IMR-90 (cell line): ENCODE data around the gene HOTAIR. TPM values are rescaled to one million over a fixed set of nuclear protein-coding genes. Genes with fewer than 3 reads are reported as not detected.

Experiments
- ATAC-seq: fragments of 200-7000 bp; cut with Tn5 transposase; 2 replicates; pipeline ENCODE4 v1.9.1; 2020; ENCODE audit warnings: low read depth, mild to moderate bottlenecking, moderate library complexity
- BruUV-seq: library from RNA; stranded (reverse); fragments of 400-500 nt; replicated peaks from 2 replicates; lab custom pipeline; 2021; lab: Mats Ljungman, UMichigan
- CTCF ChIA-PET: fragments of 300-600 bp; formaldehyde crosslinking; extraction: SDS; loops from one replicate; lab custom pipeline; 2021; ENCODE audit warnings: antibody characterized with exemption; lab: Yijun Ruan, JAX
- POLR2A ChIA-PET: fragments of 300-600 bp; sonication (Branson Sonifier 250); formaldehyde crosslinking; loops from one replicate; lab custom pipeline; 2022; ENCODE audit warnings: antibody characterized with exemption; ENCODE audit not compliant: unreplicated experiment; lab: Charles Lee
- DNase-seq: peaks from one replicate; pipeline ENCODE4 v3.0.0; 2013
- H2AFZ ChIP-seq: replicated peaks from 2 replicates; pipeline ENCODE3; 2013; ENCODE audit warnings: low read length, mild to moderate bottlenecking; ENCODE audit not compliant: poor library complexity
- H2AK5ac ChIP-seq: 2 replicates; pipeline ENCODE4 v1.6.1; 2013; ENCODE audit warnings: low read depth, low read length, inconsistent platforms
- H2AK9ac ChIP-seq: replicated peaks from 2 replicates; pipeline ENCODE3; 2013; ENCODE audit warnings: mild to moderate bottlenecking, low read depth, low read length, moderate library complexity; ENCODE audit not compliant: poor library complexity
- H2BK120ac ChIP-seq: 2 replicates; pipeline ENCODE4 v1.6.1; 2013; ENCODE audit warnings: low read depth, low read length, inconsistent platforms
- H2BK15ac ChIP-seq: 3 replicates; pipeline ENCODE4 v1.6.1; 2013; ENCODE audit warnings: low read depth, low read length, inconsistent platforms
- H2BK20ac ChIP-seq: 2 replicates; pipeline ENCODE4 v1.6.1; 2013; ENCODE audit warnings: low read depth, mild to moderate bottlenecking, inconsistent platforms, low read length, moderate library complexity
- H2BK5ac ChIP-seq: 2 replicates; pipeline ENCODE4 v1.6.1; 2013; ENCODE audit warnings: mild to moderate bottlenecking, low read depth, low read length, inconsistent platforms; ENCODE audit not compliant: poor library complexity, severe bottlenecking
- H3K14ac ChIP-seq: replicated peaks from 2 replicates; pipeline ENCODE4 v1.6.1; 2013; ENCODE audit warnings: low read depth, low read length, inconsistent platforms
- H3K18ac ChIP-seq: 2 replicates; pipeline ENCODE4 v1.6.1; 2013; ENCODE audit warnings: low read depth, low read length, control low read depth
- H3K23ac ChIP-seq: 2 replicates; pipeline ENCODE4 v1.6.1; 2013; ENCODE audit warnings: low read depth, low read length, inconsistent platforms
- H3K27ac ChIP-seq: 2 replicates; pipeline ENCODE4 v1.5.1; 2013; ENCODE audit warnings: mild to moderate bottlenecking, control low read depth, low read length; ENCODE audit not compliant: insufficient read depth
- H3K27me3 ChIP-seq: 2 replicates; pipeline ENCODE4 v1.6.1; 2013; ENCODE audit warnings: low read length; ENCODE audit not compliant: control insufficient read depth, insufficient read depth
- H3K36me3 ChIP-seq: 2 replicates; pipeline ENCODE4 v1.6.1; 2013; ENCODE audit warnings: low read length, mixed read lengths; ENCODE audit not compliant: control insufficient read depth, insufficient read depth
- H3K4ac ChIP-seq: 2 replicates; pipeline ENCODE4 v1.6.1; 2013; ENCODE audit warnings: low read depth, low read length, inconsistent platforms
- H3K4me1 ChIP-seq: 2 replicates; pipeline ENCODE4 v1.6.1; 2013; ENCODE audit warnings: low read length, mixed read lengths; ENCODE audit not compliant: control insufficient read depth, insufficient read depth
- H3K4me2 ChIP-seq: 2 replicates; pipeline ENCODE4 v1.6.1; 2013; ENCODE audit warnings: low read depth, mild to moderate bottlenecking, control low read depth, low read length, moderate library complexity
- H3K4me3 ChIP-seq: 2 replicates; pipeline ENCODE4 v1.5.1; 2013; ENCODE audit warnings: low read depth, mild to moderate bottlenecking, control low read depth, low read length, moderate library complexity; ENCODE audit not compliant: insufficient read depth
- H3K56ac ChIP-seq: 2 replicates; pipeline ENCODE4 v1.6.1; 2013; ENCODE audit warnings: low read length, inconsistent platforms; ENCODE audit not compliant: insufficient read depth; ENCODE audit errors: extremely low read depth
- H3K79me1 ChIP-seq, 2 experiments: 2 replicates each; pipeline ENCODE4 v1.6.1; 2013; ENCODE audit warnings: low read length in 2 of 2, inconsistent platforms in 1 of 2, low read depth in 1 of 2
- H3K9ac ChIP-seq: 2 replicates; pipeline ENCODE4 v1.6.1; 2013; ENCODE audit warnings: low read depth, low read length, control low read depth
- H3K9me1 ChIP-seq: 2 replicates; pipeline ENCODE4 v1.6.1; 2013; ENCODE audit warnings: low read length, inconsistent platforms; ENCODE audit not compliant: insufficient read depth
- H3K9me3 ChIP-seq: 2 replicates; pipeline ENCODE4 v1.6.1; 2013; ENCODE audit warnings: low read length; ENCODE audit not compliant: control insufficient read depth, insufficient read depth
- H4K20me1 ChIP-seq: 2 replicates; pipeline ENCODE4 v1.6.1; 2013; ENCODE audit warnings: low read length, inconsistent platforms; ENCODE audit not compliant: insufficient read depth
- H4K5ac ChIP-seq: 2 replicates; pipeline ENCODE4 v1.6.1; 2013; ENCODE audit warnings: mild to moderate bottlenecking, low read depth, low read length, control low read depth
- H4K8ac ChIP-seq, 2 experiments: 2 replicates each; pipeline ENCODE4 v1.6.1; 2013; ENCODE audit warnings: low read depth in 2 of 2, low read length in 2 of 2, control low read depth in 1 of 2, inconsistent platforms in 1 of 2
- H4K91ac ChIP-seq: 2 replicates; pipeline ENCODE4 v1.6.1; 2013; ENCODE audit warnings: low read depth, low read length, inconsistent platforms; ENCODE audit not compliant: insufficient read depth
- BHLHE40 ChIP-seq: fragments of 150-350 bp; IDR thresholded peaks from 2 replicates; pipeline ENCODE4 v1.6.1; 2016; ENCODE audit warnings: mild to moderate bottlenecking, low read depth, low read length
- CEBPB ChIP-seq: IDR thresholded peaks from 2 replicates; pipeline ENCODE4 v1.6.1; 2012; ENCODE audit warnings: low read depth, low read length, improper control_type of control experiment
- CHD1 ChIP-seq: IDR thresholded peaks from 2 replicates; pipeline ENCODE4 v1.6.1; 2012; ENCODE audit warnings: low read depth, low read length, improper control_type of control experiment
- CTCF ChIP-seq: conservative IDR thresholded peaks from 2 replicates; pipeline ENCODE4 v1.5.1; 2012; ENCODE audit warnings: mild to moderate bottlenecking, low read depth, low read length, improper control_type of control experiment
- ELK1 ChIP-seq: fragments of 150-350 bp; IDR thresholded peaks from 2 replicates; pipeline ENCODE4 v1.6.1; 2016; ENCODE audit warnings: low read depth, mild to moderate bottlenecking, low read length, moderate library complexity, borderline replicate concordance
- FOS ChIP-seq: fragments of 150-350 bp; IDR thresholded peaks from 2 replicates; pipeline ENCODE4 v1.6.1; 2016; ENCODE audit warnings: low read depth, low read length
- MAFK ChIP-seq: IDR thresholded peaks from 2 replicates; pipeline ENCODE4 v1.6.1; 2012; ENCODE audit warnings: low read depth, low read length, improper control_type of control experiment
- MAZ ChIP-seq: IDR thresholded peaks from 2 replicates; pipeline ENCODE4 v1.6.1; 2012; ENCODE audit warnings: low read depth, mild to moderate bottlenecking, low read length, improper control_type of control experiment, moderate library complexity, borderline replicate concordance
- MXI1 ChIP-seq: IDR thresholded peaks from 2 replicates; pipeline ENCODE4 v1.6.1; 2012; ENCODE audit warnings: low read depth, mild to moderate bottlenecking, low read length, moderate library complexity, borderline replicate concordance
- POLR2A ChIP-seq: IDR thresholded peaks from 2 replicates; pipeline ENCODE4 v1.6.1; 2012; ENCODE audit warnings: mild to moderate bottlenecking, low read depth, low read length
- RAD21 ChIP-seq: IDR thresholded peaks from 2 replicates; pipeline ENCODE4 v1.6.1; 2012; ENCODE audit warnings: low read length, improper control_type of control experiment
- RCOR1 ChIP-seq: IDR thresholded peaks from 2 replicates; pipeline ENCODE4 v1.6.1; 2012; ENCODE audit warnings: mild to moderate bottlenecking, low read length, improper control_type of control experiment; ENCODE audit not compliant: insufficient replicate concordance
- RFX5 ChIP-seq: IDR thresholded peaks from 2 replicates; pipeline ENCODE4 v1.8.0; 2012; ENCODE audit warnings: low read depth, mild to moderate bottlenecking, low read length, moderate library complexity
- WGBS, 2 experiments: methylation state at CpG; one replicate each; pipeline versions ENCODE4 v1.1.5 to v1.1.7; 2013; ENCODE audit warnings: missing lambda C conversion rate in 2 of 2; ENCODE audit not compliant: insufficient read length in 1 of 2; ENCODE audit errors: extremely low coverage in 2 of 2; 5-methylcytosine and 5-hydroxymethylcytosine counted together
- dilution Hi-C: fragments of 300-500 bp; cut with HindIII; formaldehyde crosslinking; loops from one replicate; pipeline ENCODE4 v1.14.3; 2018; ENCODE audit warnings: low sequenced_read_pairs; ENCODE audit not compliant: unreplicated experiment
- in situ Hi-C: fragments of 300-500 bp; cut with MboI; formaldehyde crosslinking; loops from 3 replicates; pipeline ENCODE4 v1.14.3; 2019; ENCODE audit warnings: low sequenced_read_pairs, inconsistent platforms, mixed read lengths
- intact Hi-C: fragments of 100-400 bp; cut with micrococcal nuclease; formaldehyde crosslinking; loops from 2 replicates; pipeline ENCODE4 v1.10.0; 2022
- polyA plus RNA-seq, 3 experiments: library from polyadenylated mRNA; depleted of rRNA; stranded (reverse); fragments of >200 nt; gene quantifications; 2 replicates each; pipeline ENCODE4 v1.2.3, GENCODE V29; 2012; ENCODE audit warnings: low replicate concordance in 1 of 3
- total RNA-seq: library from RNA; depleted of rRNA; stranded (reverse); fragments of >200 nt; gene quantifications from 2 replicates; pipeline ENCODE4 v1.2.3, GENCODE V29; 2012
- TF ChIP-seq, protein P1 (sequence below): fragments of 150-350 bp; IDR thresholded peaks from 2 replicates; pipeline ENCODE4 v1.6.1; 2017; ENCODE audit warnings: mild to moderate bottlenecking, antibody characterized with exemption, low read length, low read depth

The HOTAIR gene
- total and polyA plus RNA-seq, 2 of the 4 experiments (the other 2 are of a cell fraction): not detected

GRCh38 chr12:54022960-54023884 lies 48.5 kb upstream of the HOTAIR start:
- no peak overlapping the region for H3K27ac ChIP-seq
- TF ChIP-seq MXI1 (no peak), MAZ (no peak), CTCF (no peak), RCOR1 (no peak), RFX5 (no peak), CEBPB (no peak), BHLHE40 (no peak), FOS (no peak), CHD1 (no peak), MAFK (no peak), POLR2A (no peak), RAD21 (no peak), ELK1 (no peak)
- TF ChIP-seq, protein P1, sequence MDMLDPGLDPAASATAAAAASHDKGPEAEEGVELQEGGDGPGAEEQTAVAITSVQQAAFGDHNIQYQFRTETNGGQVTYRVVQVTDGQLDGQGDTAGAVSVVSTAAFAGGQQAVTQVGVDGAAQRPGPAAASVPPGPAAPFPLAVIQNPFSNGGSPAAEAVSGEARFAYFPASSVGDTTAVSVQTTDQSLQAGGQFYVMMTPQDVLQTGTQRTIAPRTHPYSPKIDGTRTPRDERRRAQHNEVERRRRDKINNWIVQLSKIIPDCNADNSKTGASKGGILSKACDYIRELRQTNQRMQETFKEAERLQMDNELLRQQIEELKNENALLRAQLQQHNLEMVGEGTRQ: no peak

More at GRCh38 chr12:54022960-54023884, 48.5 kb upstream of the HOTAIR start:
- Histone ChIP-seq H4K91ac (no peak overlapping the region), H2AK9ac (no peak overlapping the region), H3K27me3 (peaks cover 83% of the 10 kb centered on the region), H3K23ac (no peak overlapping the region), H4K5ac (no peak overlapping the region), H3K14ac (no peak overlapping the region), H3K9me1 (no peaks in the 10 kb centered on the region), H2BK15ac (no peak overlapping the region), H4K8ac (no peak overlapping the region), H4K20me1 (no peaks in the 10 kb centered on the region), H2BK120ac (no peak overlapping the region), H3K56ac (no peak overlapping the region), H3K4ac (no peak overlapping the region), H3K18ac (no peak overlapping the region), H3K4me2 (no peak overlapping the region), H2BK20ac (no peak overlapping the region), H2AFZ (no peak overlapping the region), H2AK5ac (no peak overlapping the region), H2BK5ac (no peak overlapping the region), H3K4me1 (no peaks in the 10 kb centered on the region), H3K9ac (no peak overlapping the region), H3K79me1 (no peaks in the 10 kb centered on the region), H3K4me3 (no peak overlapping the region), H3K9me3 (no peaks in the 10 kb centered on the region), H3K36me3 (no peaks in the 10 kb centered on the region)
- DNase-seq (no peak), ATAC-seq (no peak)
- dilution Hi-C loops (no loop called here), in situ Hi-C loops (no loop called here), intact Hi-C loops (no loop called here)
- BruUV-seq: no TSS peak
- ChIA-PET POLR2A (interaction anchor here (0.6 kb wide), 1 partner anchor 176 kb away, joined by 6 read pairs; no protein-coding TSS in a partner anchor), CTCF (interaction anchor here (1.3 kb wide), 1 partner anchor 178 kb away, joined by 7 read pairs; no protein-coding TSS in a partner anchor)
- WGBS, 2 experiments: 17% methylated on average over 1 of the region's 8 CpGs; no CpG with 5 or more reads in 1 of the 2 experiments
